Fibroblast of lung (primary cell): ENCODE results near the gene PSMD4. TPM values are rescaled to one million over a fixed set of nuclear protein-coding genes. Genes with fewer than 3 reads are reported as not detected.

Experiments
- DNase-seq, 2 donors: peaks; one replicate each; pipeline versions ENCODE4 v3.0.0 to v3.0.0-alpha.2; 2010; ENCODE audit warnings: low read depth in 2 of 2
- H2AFZ ChIP-seq: 2 replicates; pipeline ENCODE4 v1.5.1; 2012; ENCODE audit warnings: low read length, control low read depth, inconsistent platforms
- H3K27ac ChIP-seq: 2 replicates; pipeline ENCODE4 v1.5.1; 2011; ENCODE audit warnings: low read length, control low read depth; ENCODE audit not compliant: insufficient read depth
- H3K27me3 ChIP-seq: 2 replicates; pipeline ENCODE4 v1.5.1; 2011; ENCODE audit warnings: mild to moderate bottlenecking, low read length; ENCODE audit not compliant: control insufficient read depth, insufficient read depth
- H3K36me3 ChIP-seq: 2 replicates; pipeline ENCODE4 v1.5.1; 2011; ENCODE audit warnings: low read length; ENCODE audit not compliant: control insufficient read depth, insufficient read depth
- H3K4me1 ChIP-seq: 2 replicates; pipeline ENCODE4 v1.5.1; 2011; ENCODE audit warnings: low read length; ENCODE audit not compliant: control insufficient read depth, insufficient read depth; ENCODE audit errors: extremely low read depth
- H3K4me2 ChIP-seq: 2 replicates; pipeline ENCODE4 v1.5.1; 2011; ENCODE audit warnings: low read length, control low read depth; ENCODE audit not compliant: insufficient read depth; ENCODE audit errors: extremely low read depth
- H3K4me3 ChIP-seq, 4 experiments: fragments of 200-600 bp in 1 of 4; sonication (generic) in 1 of 4; replicated peaks in 1 of 4; 2 replicates each; pipeline ENCODE4 v1.5.1; 2011 to 2016; ENCODE audit warnings: low read length in 4 of 4, low read depth in 3 of 4, mild to moderate bottlenecking in 3 of 4, control low read depth in 2 of 4, inconsistent platforms in 1 of 4, mixed read lengths in 1 of 4; ENCODE audit not compliant: insufficient read depth in 1 of 4; ENCODE audit errors: control extremely low read depth in 1 of 4
- H3K79me2 ChIP-seq: 2 replicates; pipeline ENCODE4 v1.5.1; 2012; ENCODE audit warnings: mild to moderate bottlenecking, low read length, inconsistent platforms; ENCODE audit not compliant: control insufficient read depth, insufficient read depth
- H3K9ac ChIP-seq: 2 replicates; pipeline ENCODE4 v1.5.1; 2011; ENCODE audit warnings: mild to moderate bottlenecking, low read length, control low read depth; ENCODE audit not compliant: insufficient read depth
- H3K9me3 ChIP-seq: 2 replicates; pipeline ENCODE4 v1.5.1; 2012; ENCODE audit warnings: low read depth, low read length; ENCODE audit not compliant: control insufficient read depth, insufficient read depth
- H4K20me1 ChIP-seq: 2 replicates; pipeline ENCODE4 v1.5.1; 2011; ENCODE audit warnings: low read length; ENCODE audit not compliant: control insufficient read depth, insufficient read depth; ENCODE audit errors: extremely low read depth
- CTCF ChIP-seq, 2 donors: IDR thresholded peaks in 1 of 2; conservative IDR thresholded peaks in 1 of 2; 1 replicate in 1 of 2; 2 replicates in 1 of 2; pipeline ENCODE4 v1.5.1; 2011 to 2012; ENCODE audit warnings: low read length in 2 of 2, control low read depth in 1 of 2, inconsistent platforms in 1 of 2, low read depth in 1 of 2, mild to moderate bottlenecking in 1 of 2
- EZH2 ChIP-seq: IDR thresholded peaks from 2 replicates; pipeline ENCODE4 v1.5.1; 2012; ENCODE audit warnings: low read length, control low read depth, mild to moderate bottlenecking; ENCODE audit errors: missing control alignments
- polyA plus RNA-seq, 2 donors: library from polyadenylated mRNA; depleted of rRNA in 1 of 2; stranded (reverse) in 1 of 2; unstranded in 1 of 2; fragments of >200 nt; gene quantifications; 2 replicates each; pipeline ENCODE4 v1.2.1, GENCODE V29; 2011 to 2012; ENCODE audit warnings: missing spikeins in 1 of 2
- total RNA-seq: library from RNA; depleted of rRNA; stranded (reverse); fragments of >200 nt; gene quantifications from 2 replicates; pipeline ENCODE4 v1.2.1, GENCODE V29; 2014

Gene PSMD4
- total and polyA plus RNA-seq, 2 donors (not counting 1 experiment from before 2014, with no cell fraction given): 210 to 240 TPM

GRCh38 chr1:151287341-151287699, 32.8 kb downstream of the PSMD4 start:
- Histone ChIP-seq H3K4me3 (no peak overlapping the region), H3K9ac (no peak overlapping the region), H2AFZ (no peak overlapping the region), H3K4me1 (no peaks in the 10 kb centered on the region), H3K27me3 (no peaks in the 10 kb centered on the region), H3K27ac (no peak overlapping the region), H3K79me2 (peaks cover 15% of the 10 kb centered on the region), H3K4me2 (no peak overlapping the region), H3K36me3 (peaks cover 38% of the 10 kb centered on the region), H3K9me3 (no peaks in the 10 kb centered on the region), H4K20me1 (no peaks in the 10 kb centered on the region)
- TF ChIP-seq CTCF (conservative IDR thresholded peaks at IDR 0.05 in 1 of 2, IDR thresholded peaks at IDR 0.05 in 1 of 2; ENCODE audit: low read depth in 1 of 2, low read length in 2 of 2): no peak
- no peak for TF ChIP-seq EZH2
- DNase-seq: no peak

GRCh38 chr1:151287767-151288500, 33.4 kb downstream of the PSMD4 start:
- H4K20me1 ChIP-seq: no peaks in the 10 kb centered on the region
- TF ChIP-seq EZH2: no peak
- no peak for TF ChIP-seq CTCF (conservative IDR thresholded peaks at IDR 0.05 in 1 of 2, IDR thresholded peaks at IDR 0.05 in 1 of 2; ENCODE audit: low read depth in 1 of 2, low read length in 2 of 2)
- no peak overlapping the region for H3K4me3 ChIP-seq
- no peak overlapping the region for H3K9ac ChIP-seq
- no peak overlapping the region for H3K27ac ChIP-seq
- no peaks in the 10 kb centered on the region for H3K4me1 ChIP-seq
- H3K36me3 ChIP-seq: peaks cover 39% of the 10 kb centered on the region
- H2AFZ ChIP-seq: no peak overlapping the region
- no peaks in the 10 kb centered on the region for H3K27me3 ChIP-seq
- no peak for DNase-seq
- peaks cover 12% of the 10 kb centered on the region for H3K79me2 ChIP-seq
- no peak overlapping the region for H3K4me2 ChIP-seq
- no peaks in the 10 kb centered on the region for H3K9me3 ChIP-seq

GRCh38 chr1:151288502-151288901, 34.0 kb downstream of the PSMD4 start:
- Histone ChIP-seq H3K36me3 (peaks cover 43% of the 10 kb centered on the region), H3K4me3 (no peak overlapping the region), H3K4me1 (no peaks in the 10 kb centered on the region), H4K20me1 (no peaks in the 10 kb centered on the region), H3K79me2 (peaks cover 7% of the 10 kb centered on the region), H3K9me3 (no peaks in the 10 kb centered on the region), H3K27me3 (no peaks in the 10 kb centered on the region), H2AFZ (no peak overlapping the region), H3K9ac (no peak overlapping the region), H3K27ac (no peak overlapping the region), H3K4me2 (no peak overlapping the region)
- TF ChIP-seq CTCF (conservative IDR thresholded peaks at IDR 0.05 in 1 of 2, IDR thresholded peaks at IDR 0.05 in 1 of 2; ENCODE audit: low read depth in 1 of 2, low read length in 2 of 2) (no peak), EZH2 (no peak)
- DNase-seq: no peak
